ENCODE measurements around the gene SMU1. TPM values are rescaled to one million over a fixed set of nuclear protein-coding genes. Genes with fewer than 3 reads are reported as not detected.

SMU1 gene
- 10 to 100 TPM; 20.3 to 22.1 (median 21.6) TPM for total RNA-seq (2021; fragmentation: NEBNext Ultra II Directional; extraction: Animal tissue kit (Norgen Biotek cat#: 25700))
- long read RNA-seq, full-length matches to known transcripts = 30 of 78 reads
- long read RNA-seq, partial matches to known transcripts = 7 of 78 reads
- long read RNA-seq, other reads (novel, unspliced or antisense) = 41 of 78 reads

DNA sequence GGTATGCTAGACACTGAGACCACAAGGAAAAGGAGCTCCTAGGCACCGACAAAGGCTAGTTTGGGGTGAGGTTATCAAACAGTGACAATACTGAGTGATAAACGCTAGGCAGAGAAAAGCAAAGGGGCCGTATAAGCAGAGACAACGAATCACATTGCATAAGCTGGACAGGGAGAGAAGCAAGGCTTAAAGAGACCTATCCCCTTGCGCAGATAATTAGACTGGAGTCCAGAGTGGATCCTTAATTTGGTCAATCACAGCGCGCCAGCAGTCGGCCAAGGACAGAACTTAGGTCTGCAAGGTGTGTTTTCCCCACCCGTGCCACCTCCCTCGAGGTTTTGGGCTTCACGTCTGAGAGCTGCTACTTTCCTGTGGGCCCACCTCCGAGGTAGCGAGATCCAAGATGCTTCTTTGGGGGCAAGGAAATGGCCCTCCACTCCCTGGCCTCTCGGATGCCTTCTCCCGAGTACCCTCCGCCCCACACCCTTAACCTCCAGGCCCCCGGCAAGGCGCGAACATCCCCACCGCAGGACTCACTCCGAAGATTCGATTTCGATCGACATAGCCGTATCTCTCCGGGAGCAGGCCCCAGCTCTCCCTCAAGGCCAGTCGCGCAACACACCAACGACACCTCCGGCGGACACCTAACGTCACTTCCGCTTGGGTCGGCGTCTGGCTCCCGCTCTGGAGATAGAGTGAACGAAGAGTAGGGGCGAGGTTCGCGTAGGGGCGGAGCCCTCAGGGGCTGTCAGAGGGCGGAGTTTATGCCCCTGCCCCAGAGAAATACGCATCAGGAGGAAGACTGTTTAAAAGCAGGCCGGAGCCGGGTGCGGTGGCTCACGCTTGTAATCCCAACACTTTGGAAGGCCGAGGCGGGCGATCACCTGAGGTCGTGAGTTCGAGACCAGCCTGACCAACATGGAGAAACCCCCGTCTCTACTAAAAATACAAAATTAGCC, at the start of gene SMU1:
SMU1 (minus strand) TSS at position 629 of the 959 bp plus-strand sequence; CDS start at position 563, 66 bp downstream.
- peaks cover 16% of the 10 kb centered on the region; the same call in 1 of the 2 replicates for H3K36me3 Mint-ChIP-seq (ENCODE audit: low read depth)
- H3K4me3 Mint-ChIP-seq = peak within 1 kb of the TSS; percentile 99
- peaks cover 6% of the 10 kb centered on the region for H3K27me3 Mint-ChIP-seq (ENCODE audit: insufficient read depth)
- H3K27ac Mint-ChIP-seq = peak within 1 kb of the TSS; percentile 99
- no peak for TF ChIP-seq CTCF (IDR thresholded peaks at IDR 0.05)
- peak; percentile 96 for DNase-seq
- H3K4me1 Mint-ChIP-seq (ENCODE audit: low read depth) = peaks cover 14% of the 10 kb centered on the region
- no peaks in the 10 kb centered on the region for H3K9me3 Mint-ChIP-seq

DNA sequence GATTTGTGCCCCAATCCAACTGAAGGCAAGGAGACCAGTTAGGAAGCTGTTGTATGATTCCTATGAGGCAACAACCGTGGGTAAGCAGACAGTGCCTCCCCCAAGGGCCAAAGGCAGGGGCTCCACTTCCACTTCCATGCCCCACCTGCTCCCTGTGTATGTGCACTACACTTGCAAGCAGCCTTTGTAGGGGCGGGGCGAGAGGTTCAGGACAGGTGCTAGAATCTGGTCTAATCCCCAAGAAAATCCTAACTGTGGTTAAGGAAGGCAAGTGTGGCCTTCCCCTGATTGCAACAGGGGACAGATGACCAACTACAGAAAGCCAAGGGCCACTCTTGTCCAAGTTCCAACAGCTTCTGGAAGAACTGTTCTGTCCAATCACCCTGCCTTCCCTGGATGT, 49.0 kb upstream of the SMU1 start:
- H3K27me3 Mint-ChIP-seq (ENCODE audit: insufficient read depth) = no peaks in the 10 kb centered on the region
- DNase-seq = no peak
- H3K27ac Mint-ChIP-seq = no peak overlapping the region
- peaks cover 39% of the 10 kb centered on the region for H3K4me1 Mint-ChIP-seq (ENCODE audit: low read depth)
- peaks cover 61% of the 10 kb centered on the region for H3K36me3 Mint-ChIP-seq (ENCODE audit: low read depth)
- no peak for TF ChIP-seq CTCF (IDR thresholded peaks at IDR 0.05)
- H3K9me3 Mint-ChIP-seq = no peaks in the 10 kb centered on the region
- H3K4me3 Mint-ChIP-seq = no peak overlapping the region

- Mint-ChIP-seq H3K4me1 (ENCODE audit: low read depth) (peaks cover 37% of the 10 kb centered on the region), H3K4me3 (no peak overlapping the region), H3K27me3 (ENCODE audit: insufficient read depth) (no peaks in the 10 kb centered on the region), H3K27ac (no peak overlapping the region), H3K36me3 (ENCODE audit: low read depth) (peaks cover 58% of the 10 kb centered on the region), H3K9me3 (no peaks in the 10 kb centered on the region)
- TF ChIP-seq CTCF (IDR thresholded peaks at IDR 0.05) = no peak
- no peak for DNase-seq
Observed at GRCh38 chr9:33124751-33125381, 48.4 kb upstream of the SMU1 start.

DNA sequence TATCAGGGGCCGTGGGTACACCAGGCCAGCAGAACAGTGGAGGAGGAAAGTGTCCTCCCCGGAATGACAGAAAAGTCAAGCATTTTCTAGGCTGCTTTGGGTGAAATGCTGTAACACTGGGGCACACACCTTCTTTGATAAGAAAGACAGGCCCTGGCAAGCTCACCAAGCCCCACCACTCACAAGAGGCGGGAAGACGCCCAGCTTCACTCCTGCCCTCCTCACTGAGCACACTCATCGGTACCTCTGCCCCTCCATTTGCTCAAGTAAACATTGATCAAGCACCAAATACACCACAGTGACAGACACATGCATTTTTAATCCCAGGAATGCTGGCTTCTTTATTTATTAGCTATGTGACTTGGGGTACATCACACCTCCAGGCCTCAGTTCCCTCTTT, 47.6 kb upstream of the SMU1 start:
- Mint-ChIP-seq H3K27ac (no peak overlapping the region), H3K4me3 (no peak overlapping the region), H3K4me1 (ENCODE audit: low read depth) (peaks cover 38% of the 10 kb centered on the region), H3K27me3 (ENCODE audit: insufficient read depth) (no peaks in the 10 kb centered on the region), H3K36me3 (ENCODE audit: low read depth) (peaks cover 51% of the 10 kb centered on the region), H3K9me3 (no peaks in the 10 kb centered on the region)
- DNase-seq = no peak
- no peak for TF ChIP-seq CTCF (IDR thresholded peaks at IDR 0.05)

GRCh38 chr9:33123407-33124031, 47.0 kb upstream of the SMU1 start:
- Mint-ChIP-seq H3K4me1 (ENCODE audit: low read depth) (peaks cover 39% of the 10 kb centered on the region), H3K36me3 (ENCODE audit: low read depth) (peaks cover 46% of the 10 kb centered on the region)

More at GRCh38 chr9:33123407-33124031, 47.0 kb upstream of the SMU1 start:
- H3K4me3 Mint-ChIP-seq = no peak overlapping the region
- no peak for TF ChIP-seq CTCF (IDR thresholded peaks at IDR 0.05)
- no peaks in the 10 kb centered on the region for H3K9me3 Mint-ChIP-seq
- no peaks in the 10 kb centered on the region for H3K27me3 Mint-ChIP-seq (ENCODE audit: insufficient read depth)
- H3K27ac Mint-ChIP-seq = no peak overlapping the region
- no peak for DNase-seq

All from HFFc6 (cell line).